ENCODE data around the gene HHAT. TPM values are rescaled to one million over a fixed set of nuclear protein-coding genes. Genes with fewer than 3 reads are reported as not detected.

HHAT gene
- polyA plus RNA-seq, 2 donors = 1.6 to 1.8 TPM

DNA sequence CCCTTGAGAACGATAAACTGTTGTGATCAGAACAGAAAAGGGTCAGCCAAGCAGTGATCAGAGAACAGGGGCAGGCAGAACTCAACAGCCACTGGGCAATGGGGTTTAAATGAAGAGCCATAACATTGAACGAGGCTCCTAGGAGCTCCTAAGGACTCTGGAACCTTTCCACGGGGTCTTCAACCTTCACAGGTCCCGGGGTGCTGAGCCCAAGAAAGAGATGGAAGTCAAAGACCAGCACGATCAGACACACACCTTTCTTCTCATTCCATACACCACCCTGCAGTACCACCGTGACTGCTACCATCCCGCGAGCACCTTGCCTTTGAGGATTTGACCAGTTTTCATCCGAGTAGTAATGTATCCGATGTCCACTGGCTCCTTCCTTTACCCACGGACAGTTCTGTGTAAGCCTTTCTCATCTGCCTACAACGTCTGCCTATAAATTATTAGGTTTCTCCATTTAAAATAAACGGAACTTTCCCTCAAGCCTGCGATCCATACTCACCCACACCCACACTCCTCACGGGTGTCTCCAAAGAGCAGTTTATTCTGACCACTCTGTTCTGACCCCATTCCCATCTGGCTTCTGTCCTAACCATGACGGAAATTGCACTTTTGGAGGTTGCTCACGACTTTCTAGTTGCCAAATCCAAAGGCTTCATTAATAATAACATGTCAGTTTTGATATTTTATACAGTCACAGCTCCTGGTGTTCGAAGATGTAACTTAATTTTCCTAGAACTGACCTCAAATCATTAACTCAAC is 16.8 kb upstream of the HHAT start:
- H3K4me1 ChIP-seq (ENCODE audit: control insufficient read depth in 2 of 2, insufficient read depth in 2 of 2, low read length in 1 of 2) = peaks cover 3% of the 10 kb centered on the region in 2 donors
- no peaks in the 10 kb centered on the region for H3K27me3 ChIP-seq (ENCODE audit: control insufficient read depth in 1 of 2, insufficient read depth in 2 of 2, low read length in 2 of 2)
- H3K36me3 ChIP-seq (ENCODE audit: control insufficient read depth in 2 of 2, insufficient read depth in 2 of 2, low read length in 1 of 2) = no peaks in the 10 kb centered on the region
- H3K4me3 ChIP-seq (ENCODE audit: low read depth in 1 of 2, low read length in 2 of 2) = no peak overlapping the region
- no peak overlapping the region for H3K27ac ChIP-seq (ENCODE audit: low read depth in 2 of 2, low read length in 1 of 2)
- no peaks in the 10 kb centered on the region for H3K9me3 ChIP-seq (ENCODE audit: control insufficient read depth in 2 of 2, insufficient read depth in 1 of 2, low read depth in 1 of 2, low read length in 1 of 2)
- WGBS, 2 donors = 58 to 59% methylated on average over 18 of the region's 18 CpGs

DNA sequence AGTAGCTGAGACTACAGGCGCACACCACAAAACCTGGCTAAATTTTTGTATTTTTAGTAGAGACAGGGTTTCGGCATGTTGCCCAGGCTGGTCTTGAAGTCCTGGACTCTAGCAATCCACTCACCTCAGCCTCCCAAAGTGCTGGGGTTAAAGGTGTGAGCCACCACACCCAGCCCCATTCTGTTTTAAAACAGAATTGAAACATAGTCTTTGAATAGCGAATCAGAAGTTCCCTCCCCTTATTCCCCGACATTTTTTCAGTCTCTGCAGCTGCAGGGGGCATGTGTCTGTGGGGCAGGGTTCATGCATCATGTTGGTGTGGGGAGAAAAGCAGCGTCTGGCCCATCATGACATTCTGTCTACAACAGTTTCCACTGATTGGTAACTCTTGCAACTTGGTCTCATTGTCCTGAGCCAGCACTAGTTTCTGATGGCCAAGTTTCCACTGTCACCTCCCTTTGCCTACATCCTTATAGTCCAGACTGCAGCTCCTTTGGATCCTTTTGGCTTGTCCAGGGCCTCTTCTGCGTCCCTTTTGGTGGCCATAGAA is 15.6 kb upstream of the HHAT start:
- H3K9me3 ChIP-seq (ENCODE audit: control insufficient read depth in 2 of 2, insufficient read depth in 1 of 2, low read depth in 1 of 2, low read length in 1 of 2) = no peaks in the 10 kb centered on the region
- no peak overlapping the region for H3K4me3 ChIP-seq (ENCODE audit: low read depth in 1 of 2, low read length in 2 of 2)
- H3K27me3 ChIP-seq (ENCODE audit: control insufficient read depth in 1 of 2, insufficient read depth in 2 of 2, low read length in 2 of 2) = no peaks in the 10 kb centered on the region
- no peaks in the 10 kb centered on the region for H3K36me3 ChIP-seq (ENCODE audit: control insufficient read depth in 2 of 2, insufficient read depth in 2 of 2, low read length in 1 of 2)
- WGBS, 2 donors = 84 to 85% methylated on average over 6 of the region's 6 CpGs
- H3K4me1 ChIP-seq (ENCODE audit: control insufficient read depth in 2 of 2, insufficient read depth in 2 of 2, low read length in 1 of 2) = peaks cover 3% of the 10 kb centered on the region in 2 donors
- no peak overlapping the region for H3K27ac ChIP-seq (ENCODE audit: low read depth in 2 of 2, low read length in 1 of 2)

DNA sequence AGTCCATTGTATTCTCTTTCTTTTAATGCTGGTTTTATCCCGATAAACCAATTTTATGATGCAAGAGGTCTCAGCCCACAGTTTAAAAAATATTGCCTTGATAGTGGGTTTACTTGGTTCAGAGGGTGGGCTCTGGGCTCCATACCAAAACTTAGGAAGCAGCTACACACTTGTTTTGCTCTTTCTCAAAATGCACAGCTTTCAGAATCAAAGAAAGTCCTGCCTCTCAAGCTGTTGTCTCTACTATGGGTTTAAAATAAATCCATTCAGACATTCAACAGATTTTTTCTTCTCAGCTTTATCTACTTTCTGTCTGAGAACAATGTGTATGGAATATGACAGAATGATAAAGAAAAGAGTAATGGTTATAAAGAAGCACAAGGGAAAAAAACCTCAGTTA is 14.8 kb upstream of the HHAT start:
- 82 to 83% methylated on average over 1 of the region's 1 CpG for WGBS, 2 donors
- Histone ChIP-seq H3K4me1 (ENCODE audit: control insufficient read depth in 2 of 2, insufficient read depth in 2 of 2, low read length in 1 of 2) (peaks cover 3% of the 10 kb centered on the region in 2 donors), H3K27me3 (ENCODE audit: control insufficient read depth in 1 of 2, insufficient read depth in 2 of 2, low read length in 2 of 2) (no peaks in the 10 kb centered on the region), H3K4me3 (ENCODE audit: low read depth in 1 of 2, low read length in 2 of 2) (no peak overlapping the region), H3K36me3 (ENCODE audit: control insufficient read depth in 2 of 2, insufficient read depth in 2 of 2, low read length in 1 of 2) (no peaks in the 10 kb centered on the region), H3K27ac (ENCODE audit: low read depth in 2 of 2, low read length in 1 of 2) (no peak overlapping the region), H3K9me3 (ENCODE audit: control insufficient read depth in 2 of 2, insufficient read depth in 1 of 2, low read depth in 1 of 2, low read length in 1 of 2) (no peaks in the 10 kb centered on the region)

DNA sequence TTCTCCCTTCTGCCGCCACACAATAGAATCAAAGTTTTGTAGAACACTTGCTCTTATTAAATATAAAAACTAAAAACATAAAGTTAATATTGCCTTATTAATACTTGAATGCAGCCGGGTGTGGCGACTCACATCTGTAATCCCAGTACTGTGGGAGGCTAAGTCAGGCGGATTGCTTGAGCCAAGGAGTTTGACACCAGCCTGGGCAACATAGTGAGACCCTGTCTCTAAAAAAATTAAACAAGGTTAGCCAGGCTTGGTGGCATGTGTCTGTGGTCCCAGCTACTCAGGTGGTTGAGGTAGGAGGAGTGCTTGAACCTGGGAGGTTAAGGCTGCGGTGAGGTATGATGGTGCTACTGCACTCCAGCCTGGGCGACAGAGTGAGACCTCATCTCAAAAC is 13.2 kb upstream of the HHAT start:
- Histone ChIP-seq H3K27ac (ENCODE audit: low read depth in 2 of 2, low read length in 1 of 2) (no peak overlapping the region), H3K36me3 (ENCODE audit: control insufficient read depth in 2 of 2, insufficient read depth in 2 of 2, low read length in 1 of 2) (no peaks in the 10 kb centered on the region)
- WGBS, 2 donors = 91 to 93% methylated on average over 6 of the region's 6 CpGs

DNA sequence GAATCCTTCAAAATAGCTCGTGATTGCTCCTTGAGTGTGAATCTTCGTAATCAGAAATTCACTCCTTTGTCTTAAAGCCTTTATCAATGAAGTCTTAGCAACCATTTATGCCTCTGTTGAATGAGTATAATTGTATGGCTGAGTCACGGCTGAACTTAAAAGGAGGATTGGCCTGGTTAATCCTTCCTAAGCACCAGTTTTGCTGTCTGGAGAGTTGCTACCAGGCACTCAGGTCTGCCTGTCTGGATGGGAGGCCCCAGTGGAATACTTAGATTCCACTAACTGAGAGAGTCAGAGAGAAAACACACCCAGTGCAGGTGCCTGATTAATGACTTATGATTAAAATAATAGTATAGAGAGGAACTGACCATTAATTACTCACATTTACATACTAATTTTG is 7.6 kb upstream of the HHAT start:
- Histone ChIP-seq H3K4me1 (ENCODE audit: control insufficient read depth in 2 of 2, insufficient read depth in 2 of 2, low read length in 1 of 2) (peaks cover 0 to 2% of the 10 kb centered on the region in 2 donors), H3K36me3 (ENCODE audit: control insufficient read depth in 2 of 2, insufficient read depth in 2 of 2, low read length in 1 of 2) (no peaks in the 10 kb centered on the region), H3K27ac (ENCODE audit: low read depth in 2 of 2, low read length in 1 of 2) (peak overlapping the region; percentile 20 to 22), H3K4me3 (ENCODE audit: low read depth in 1 of 2, low read length in 2 of 2) (no peak overlapping the region), H3K9me3 (ENCODE audit: control insufficient read depth in 2 of 2, insufficient read depth in 1 of 2, low read depth in 1 of 2, low read length in 1 of 2) (no peaks in the 10 kb centered on the region), H3K27me3 (ENCODE audit: control insufficient read depth in 1 of 2, insufficient read depth in 2 of 2, low read length in 2 of 2) (no peaks in the 10 kb centered on the region)
- 54 to 73% methylated on average over 3 of the region's 3 CpGs for WGBS, 2 donors

More for the DNA sequence above, 13.2 kb upstream of the HHAT start:
- Histone ChIP-seq H3K27me3 (ENCODE audit: control insufficient read depth in 1 of 2, insufficient read depth in 2 of 2, low read length in 2 of 2) (no peaks in the 10 kb centered on the region), H3K4me1 (ENCODE audit: control insufficient read depth in 2 of 2, insufficient read depth in 2 of 2, low read length in 1 of 2) (peaks cover 0 to 3% of the 10 kb centered on the region in 2 donors), H3K4me3 (ENCODE audit: low read depth in 1 of 2, low read length in 2 of 2) (no peak overlapping the region), H3K9me3 (ENCODE audit: control insufficient read depth in 2 of 2, insufficient read depth in 1 of 2, low read depth in 1 of 2, low read length in 1 of 2) (no peaks in the 10 kb centered on the region)

DNA sequence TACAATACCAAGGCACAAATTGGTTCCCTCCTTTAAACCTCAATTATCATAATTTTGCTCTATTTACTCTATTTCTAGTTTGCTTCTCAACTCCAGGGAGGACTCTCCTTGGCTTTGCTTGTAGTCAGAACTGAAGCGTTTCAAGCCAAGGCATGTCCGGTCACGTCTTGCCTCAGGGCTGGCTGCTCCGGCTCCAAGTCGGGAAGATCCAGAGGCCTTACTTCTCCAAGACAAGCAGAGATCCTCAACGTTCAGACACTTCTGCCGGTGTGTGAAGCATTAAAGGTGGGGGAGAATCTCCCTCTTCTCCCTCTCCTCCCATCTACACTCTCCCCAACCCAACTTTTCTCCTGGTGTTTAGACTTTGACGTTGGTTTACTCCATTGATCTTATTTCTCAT is 7.2 kb upstream of the HHAT start:
- Histone ChIP-seq H3K36me3 (ENCODE audit: control insufficient read depth in 2 of 2, insufficient read depth in 2 of 2, low read length in 1 of 2) (no peaks in the 10 kb centered on the region), H3K4me3 (ENCODE audit: low read depth in 1 of 2, low read length in 2 of 2) (no peak overlapping the region), H3K4me1 (ENCODE audit: control insufficient read depth in 2 of 2, insufficient read depth in 2 of 2, low read length in 1 of 2) (peaks cover 0 to 2% of the 10 kb centered on the region in 2 donors), H3K27ac (ENCODE audit: low read depth in 2 of 2, low read length in 1 of 2) (peak overlapping the region; percentile 20 to 21), H3K27me3 (ENCODE audit: control insufficient read depth in 1 of 2, insufficient read depth in 2 of 2, low read length in 2 of 2) (no peaks in the 10 kb centered on the region), H3K9me3 (ENCODE audit: control insufficient read depth in 2 of 2, insufficient read depth in 1 of 2, low read depth in 1 of 2, low read length in 1 of 2) (no peaks in the 10 kb centered on the region)
- 49 to 70% methylated on average over 8 of the region's 8 CpGs for WGBS, 2 donors

DNA sequence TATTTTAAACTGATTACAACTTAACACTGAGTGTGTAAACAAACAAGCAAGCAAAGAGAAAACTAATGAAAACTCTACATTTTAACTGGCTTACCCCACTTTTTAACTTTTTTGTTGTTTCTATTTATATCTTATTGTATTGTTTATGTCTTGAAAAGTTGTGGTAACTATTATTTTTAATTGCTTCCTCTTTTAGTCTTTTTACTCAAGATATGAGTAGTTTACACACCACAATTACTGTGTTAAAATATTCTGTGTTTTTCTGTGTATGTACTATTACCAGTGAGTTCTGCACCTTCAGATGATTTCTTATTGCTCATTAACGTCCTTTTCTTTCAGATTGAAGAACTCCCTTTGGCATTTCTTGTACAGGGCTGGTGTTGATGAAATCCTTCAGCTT is 4.7 kb upstream of the HHAT start:
- H3K9me3 ChIP-seq (ENCODE audit: control insufficient read depth in 2 of 2, insufficient read depth in 1 of 2, low read depth in 1 of 2, low read length in 1 of 2) = no peaks in the 10 kb centered on the region
- H3K36me3 ChIP-seq (ENCODE audit: control insufficient read depth in 2 of 2, insufficient read depth in 2 of 2, low read length in 1 of 2) = no peaks in the 10 kb centered on the region
- H3K4me3 ChIP-seq (ENCODE audit: low read depth in 1 of 2, low read length in 2 of 2) = no peak overlapping the region
- H3K27me3 ChIP-seq (ENCODE audit: control insufficient read depth in 1 of 2, insufficient read depth in 2 of 2, low read length in 2 of 2) = no peaks in the 10 kb centered on the region
- H3K4me1 ChIP-seq (ENCODE audit: control insufficient read depth in 2 of 2, insufficient read depth in 2 of 2, low read length in 1 of 2) = peaks cover 0 to 6% of the 10 kb centered on the region in 2 donors
- WGBS, 2 donors = 53 to 58% methylated on average over 1 of the region's 1 CpG
- no peak overlapping the region for H3K27ac ChIP-seq (ENCODE audit: low read depth in 2 of 2, low read length in 1 of 2)

DNA sequence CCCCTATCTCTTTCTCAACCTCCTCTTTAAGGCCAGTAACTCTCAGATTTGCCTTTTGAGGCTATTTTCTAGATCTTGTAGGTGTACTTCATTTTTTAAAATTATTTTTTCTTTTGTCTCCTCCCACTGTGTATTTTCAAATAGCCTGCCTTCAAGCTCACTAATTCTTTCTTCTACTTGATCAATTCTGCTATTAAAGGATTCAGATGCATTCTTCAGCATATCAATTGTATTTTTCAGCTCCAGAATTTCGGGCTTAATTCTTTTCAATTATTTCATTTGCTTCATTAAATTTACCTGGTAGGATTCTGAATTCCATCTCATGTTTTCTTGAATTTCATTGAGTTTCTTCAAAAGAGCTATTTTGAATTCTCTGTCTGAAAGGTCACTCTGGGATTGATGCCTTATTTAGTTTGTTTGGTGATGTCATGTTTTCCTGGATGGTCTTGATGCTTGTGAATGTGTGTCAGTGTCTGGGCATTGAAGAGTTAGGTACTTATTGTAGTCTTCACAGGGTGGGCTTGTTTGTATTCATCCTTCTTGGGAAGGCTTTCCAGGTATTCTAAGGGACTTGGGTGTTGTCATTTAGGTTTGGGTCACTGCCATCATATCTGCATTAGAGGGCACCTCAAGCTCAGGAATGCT is 3.6 kb upstream of the HHAT start:
- 86 to 91% methylated on average over 1 of the region's 1 CpG for WGBS, 2 donors
- Histone ChIP-seq H3K27ac (ENCODE audit: low read depth in 2 of 2, low read length in 1 of 2) (no peak overlapping the region), H3K36me3 (ENCODE audit: control insufficient read depth in 2 of 2, insufficient read depth in 2 of 2, low read length in 1 of 2) (no peaks in the 10 kb centered on the region), H3K9me3 (ENCODE audit: control insufficient read depth in 2 of 2, insufficient read depth in 1 of 2, low read depth in 1 of 2, low read length in 1 of 2) (no peaks in the 10 kb centered on the region), H3K4me1 (ENCODE audit: control insufficient read depth in 2 of 2, insufficient read depth in 2 of 2, low read length in 1 of 2) (peaks cover 0 to 6% of the 10 kb centered on the region in 2 donors), H3K4me3 (ENCODE audit: low read depth in 1 of 2, low read length in 2 of 2) (no peak overlapping the region), H3K27me3 (ENCODE audit: control insufficient read depth in 1 of 2, insufficient read depth in 2 of 2, low read length in 2 of 2) (no peaks in the 10 kb centered on the region)

DNA sequence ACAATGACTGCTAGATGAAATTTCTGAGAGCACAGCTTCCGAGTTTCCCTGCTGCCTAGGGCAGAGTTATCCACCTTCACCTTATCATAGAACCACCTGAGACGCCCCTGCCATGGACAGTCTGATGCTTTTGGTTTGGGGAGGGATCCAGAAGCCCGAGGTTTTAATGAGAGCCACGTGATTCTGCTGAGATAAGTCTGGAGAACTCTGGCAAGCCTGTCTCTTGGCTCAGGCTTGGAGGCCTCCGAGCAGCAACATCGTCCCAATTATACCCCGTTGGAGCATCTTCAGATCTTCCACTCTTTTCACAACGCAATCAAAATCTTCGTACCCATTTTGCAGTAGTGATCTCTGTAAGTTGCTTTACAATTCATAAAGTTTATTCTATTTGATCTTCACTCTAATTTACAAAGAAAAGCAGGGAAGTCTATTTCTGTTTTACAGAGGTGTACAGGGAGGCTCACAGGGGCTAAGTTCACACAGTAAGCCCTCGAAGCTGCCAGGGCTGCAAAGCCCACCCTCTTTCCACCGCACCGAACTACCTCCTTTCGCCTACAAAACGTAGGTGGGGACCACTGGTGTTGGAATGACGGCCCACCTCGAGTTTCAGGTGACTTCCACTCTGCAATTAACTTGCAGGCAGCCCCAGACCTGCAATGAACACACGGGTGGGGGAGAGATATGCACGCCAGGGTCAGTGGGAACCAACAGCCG is 513 bp upstream of the HHAT start:
- Histone ChIP-seq H3K27ac (ENCODE audit: low read depth in 2 of 2, low read length in 1 of 2) (peak overlapping the region; percentile 94 to 99), H3K27me3 (ENCODE audit: control insufficient read depth in 1 of 2, insufficient read depth in 2 of 2, low read length in 2 of 2) (no peaks in the 10 kb centered on the region), H3K4me1 (ENCODE audit: control insufficient read depth in 2 of 2, insufficient read depth in 2 of 2, low read length in 1 of 2) (peaks cover 0 to 4% of the 10 kb centered on the region in 2 donors), H3K9me3 (ENCODE audit: control insufficient read depth in 2 of 2, insufficient read depth in 1 of 2, low read depth in 1 of 2, low read length in 1 of 2) (no peaks in the 10 kb centered on the region), H3K4me3 (ENCODE audit: low read depth in 1 of 2, low read length in 2 of 2) (peak overlapping the region; percentile 68 to 80), H3K36me3 (ENCODE audit: control insufficient read depth in 2 of 2, insufficient read depth in 2 of 2, low read length in 1 of 2) (no peaks in the 10 kb centered on the region)
- 18 to 21% methylated on average over 19 of the region's 19 CpGs for WGBS, 2 donors
